ENCODE results near the gene COL25A1.

COL25A1 gene

GRCh38 chr4:109323348-109323747 is 20.9 kb upstream of the COL25A1 start:
- DNase-seq (ENCODE audit: low read depth), result no peak
- no peak overlapping the region for H3K4me3 ChIP-seq (ENCODE audit: control insufficient read depth, low read depth, low read length)

GRCh38 chr4:109321232-109321631 is 18.8 kb upstream of the COL25A1 start:
- no peak for TF ChIP-seq CTCF (IDR thresholded peaks at IDR 0.05; ENCODE audit: control insufficient read depth, insufficient read depth, low read depth, low read length, missing control alignments)
- no peak overlapping the region for H3K4me3 ChIP-seq (ENCODE audit: control insufficient read depth, low read depth, low read length)
- no peak for DNase-seq (ENCODE audit: low read depth)

More at GRCh38 chr4:109323348-109323747, 20.9 kb upstream of the COL25A1 start:
- no peak for TF ChIP-seq CTCF (IDR thresholded peaks at IDR 0.05; ENCODE audit: control insufficient read depth, insufficient read depth, low read depth, low read length, missing control alignments)

- no peak overlapping the region for H3K4me3 ChIP-seq (ENCODE audit: control insufficient read depth, low read depth, low read length)
- DNase-seq (ENCODE audit: low read depth), result no peak
- no peak for TF ChIP-seq CTCF (IDR thresholded peaks at IDR 0.05; ENCODE audit: control insufficient read depth, insufficient read depth, low read depth, low read length, missing control alignments)
Observed at GRCh38 chr4:109319684-109320083, 17.2 kb upstream of the COL25A1 start.

GRCh38 chr4:109319156-109319555 is 16.7 kb upstream of the COL25A1 start:
- no peak overlapping the region for H3K4me3 ChIP-seq (ENCODE audit: control insufficient read depth, low read depth, low read length)
- TF ChIP-seq CTCF (IDR thresholded peaks at IDR 0.05; ENCODE audit: control insufficient read depth, insufficient read depth, low read depth, low read length, missing control alignments), result no peak
- DNase-seq (ENCODE audit: low read depth), result no peak

GRCh38 chr4:109315818-109316217 is 13.4 kb upstream of the COL25A1 start:
- TF ChIP-seq CTCF (IDR thresholded peaks at IDR 0.05; ENCODE audit: control insufficient read depth, insufficient read depth, low read depth, low read length, missing control alignments), result peak; percentile 41
- no peak overlapping the region for H3K4me3 ChIP-seq (ENCODE audit: control insufficient read depth, low read depth, low read length)
- no peak for DNase-seq (ENCODE audit: low read depth)

GRCh38 chr4:109315341-109315740 is 12.9 kb upstream of the COL25A1 start:
- H3K4me3 ChIP-seq (ENCODE audit: control insufficient read depth, low read depth, low read length), result no peak overlapping the region
- TF ChIP-seq CTCF (IDR thresholded peaks at IDR 0.05; ENCODE audit: control insufficient read depth, insufficient read depth, low read depth, low read length, missing control alignments), result no peak

More at GRCh38 chr4:109315341-109315740, 12.9 kb upstream of the COL25A1 start:
- no peak for DNase-seq (ENCODE audit: low read depth)

Data from AG09309 (cell line).